WTC11 (cell line): Measurements from ENCODE around the gene NAAA. TPM values are rescaled to one million over a fixed set of nuclear protein-coding genes. Genes with fewer than 3 reads are reported as not detected.
"Not testable (repeated sequence)": the region's sequence is repeated elsewhere in the genome, so short reads cannot be mapped to it uniquely, and the experiment has no call there.

Experiments
- ATAC-seq: fragments of 200-7000 bp; cut with Tn5 transposase; 2 replicates; pipeline ENCODE4 v1.10.0; 2021; ENCODE audit warnings: mild to moderate bottlenecking, moderate library complexity
- CTCF ChIA-PET: fragments of 300-600 bp; sonication (Branson Sonifier 250); formaldehyde crosslinking; loops from one replicate; lab custom pipeline; 2021; ENCODE audit warnings: antibody characterized with exemption; lab: Charles Lee
- POLR2A ChIA-PET: fragments of 350-600 bp; sonication (Branson Sonifier 250); formaldehyde crosslinking; loops from one replicate; lab custom pipeline; 2021; ENCODE audit warnings: antibody characterized with exemption; lab: Charles Lee
- DNase-seq: peaks from one replicate; pipeline ENCODE4 v3.0.0; 2021; ENCODE audit warnings: low spot score
- H3K27ac Mint-ChIP-seq: 2 replicates; pipeline ENCODE4 v1.8.0; 2021; ENCODE audit warnings: mixed read lengths
- H3K27me3 Mint-ChIP-seq: 2 replicates; pipeline ENCODE4 v1.8.0; 2021; ENCODE audit warnings: low read depth, mild to moderate bottlenecking, moderate library complexity, mixed read lengths
- H3K36me3 Mint-ChIP-seq: 2 replicates; pipeline ENCODE4 v1.8.0; 2021; ENCODE audit warnings: mixed read lengths
- H3K4me1 Mint-ChIP-seq: 2 replicates; pipeline ENCODE4 v1.8.0; 2022; ENCODE audit warnings: mixed read lengths
- H3K4me3 Mint-ChIP-seq: 2 replicates; pipeline ENCODE4 v1.8.0; 2021; ENCODE audit warnings: mild to moderate bottlenecking, moderate library complexity, mixed read lengths
- H3K9me3 Mint-ChIP-seq: 2 replicates; pipeline ENCODE4 v1.8.0; 2021; ENCODE audit warnings: mixed read lengths
- CBFB ChIP-seq: sonication (generic); formaldehyde crosslinking; IDR thresholded peaks from 2 replicates; pipeline ENCODE4 v1.8.1; 2022; ENCODE audit warnings: mild to moderate bottlenecking, low read depth, missing genetic modification reagents
- CREB1 ChIP-seq: sonication (generic); formaldehyde crosslinking; IDR thresholded peaks from 2 replicates; pipeline ENCODE4 v1.8.0; 2023; ENCODE audit warnings: mild to moderate bottlenecking, missing genetic modification reagents
- ELF4 ChIP-seq: sonication (generic); formaldehyde crosslinking; IDR thresholded peaks from 2 replicates; pipeline ENCODE4 v1.8.1; 2022; ENCODE audit warnings: low read depth, mild to moderate bottlenecking, moderate library complexity, missing genetic modification reagents
- ESRRA ChIP-seq: sonication (generic); formaldehyde crosslinking; IDR thresholded peaks from 2 replicates; pipeline ENCODE4 v1.8.1; 2022; ENCODE audit warnings: mild to moderate bottlenecking, missing genetic modification reagents, borderline replicate concordance
- FOXK1 ChIP-seq: sonication (generic); formaldehyde crosslinking; IDR thresholded peaks from 2 replicates; pipeline ENCODE4 v1.8.0; 2022; ENCODE audit warnings: mild to moderate bottlenecking, moderate library complexity, missing genetic modification reagents
- GABPB1 ChIP-seq: sonication (generic); formaldehyde crosslinking; IDR thresholded peaks from 2 replicates; pipeline ENCODE4 v1.8.1; 2023; ENCODE audit warnings: mild to moderate bottlenecking, missing genetic modification reagents
- GRHL2 ChIP-seq: fragments of 250-450 bp; sonication (Bioruptor Pico); IDR thresholded peaks from 2 replicates; pipeline ENCODE4 v1.8.0; 2022; ENCODE audit warnings: mild to moderate bottlenecking, moderate library complexity; ENCODE audit not compliant: insufficient replicate concordance, severe bottlenecking
- JAZF1 ChIP-seq: fragments of 250-450 bp; sonication (Bioruptor Pico); IDR thresholded peaks from 2 replicates; pipeline ENCODE4 v1.9.0; 2021; ENCODE audit warnings: moderate library complexity, mild to moderate bottlenecking, inconsistent platforms
- MAX ChIP-seq: sonication (generic); formaldehyde crosslinking; IDR thresholded peaks from 2 replicates; pipeline ENCODE4 v1.8.0; 2022; ENCODE audit warnings: mild to moderate bottlenecking, missing genetic modification reagents
- NR2C2 ChIP-seq: sonication (generic); formaldehyde crosslinking; IDR thresholded peaks from 2 replicates; pipeline ENCODE4 v1.8.0; 2022; ENCODE audit warnings: mild to moderate bottlenecking, missing genetic modification reagents
- NR3C1 ChIP-seq: sonication (generic); formaldehyde crosslinking; conservative IDR thresholded peaks from 2 replicates; pipeline ENCODE4 v1.8.1; 2023; ENCODE audit warnings: low read depth, mild to moderate bottlenecking, missing genetic modification reagents
- SOX15 ChIP-seq: fragments of 250-450 bp; sonication (Bioruptor Pico); IDR thresholded peaks from 2 replicates; pipeline ENCODE4 v1.9.0; 2021; ENCODE audit warnings: mild to moderate bottlenecking
- TCF7 ChIP-seq: sonication (generic); formaldehyde crosslinking; IDR thresholded peaks from 2 replicates; pipeline ENCODE4 v1.8.0; 2022; ENCODE audit warnings: mild to moderate bottlenecking, low read depth, missing genetic modification reagents, moderate library complexity
- ZNF121 ChIP-seq: sonication (generic); formaldehyde crosslinking; IDR thresholded peaks from 2 replicates; pipeline ENCODE4 v1.8.0; 2023; ENCODE audit warnings: missing genetic modification reagents
- ZNF219 ChIP-seq: sonication (generic); formaldehyde crosslinking; IDR thresholded peaks from 2 replicates; pipeline ENCODE4 v1.8.0; 2023; ENCODE audit warnings: missing genetic modification reagents, mild to moderate bottlenecking, borderline replicate concordance
- ZNF232 ChIP-seq: sonication (generic); formaldehyde crosslinking; IDR thresholded peaks from 2 replicates; pipeline ENCODE4 v1.8.0; 2022; ENCODE audit warnings: mild to moderate bottlenecking, missing genetic modification reagents
- ZNF317 ChIP-seq: sonication (generic); formaldehyde crosslinking; IDR thresholded peaks from 2 replicates; pipeline ENCODE4 v1.8.1; 2023; ENCODE audit warnings: low read depth, mild to moderate bottlenecking, moderate library complexity, missing genetic modification reagents, borderline replicate concordance
- total RNA-seq: library from RNA; stranded (reverse); gene quantifications from 3 replicates; pipeline ENCODE4 v1.2.3, GENCODE V29; 2021
- TF ChIP-seq, protein P1 (sequence below): sonication (generic); formaldehyde crosslinking; IDR thresholded peaks from 2 replicates; pipeline ENCODE4 v1.8.1; 2022; ENCODE audit warnings: mild to moderate bottlenecking, moderate library complexity, missing genetic modification reagents
- TF ChIP-seq, protein P2 (sequence below): sonication (generic); formaldehyde crosslinking; IDR thresholded peaks from 2 replicates; pipeline ENCODE4 v1.8.0; 2022; ENCODE audit warnings: mild to moderate bottlenecking, missing genetic modification reagents

The NAAA gene
- total RNA-seq, 1 experiment from 2014 or later, result 7.1 TPM

GRCh38 chr4:75930152-75930551 is 10.7 kb downstream of the NAAA start (continued):
- TF ChIP-seq SOX15 (CRISPR knock-in tag), result no peak
- no peak for TF ChIP-seq CBFB (CRISPR knock-in tag)
- TF ChIP-seq FOXK1 (CRISPR knock-in tag), result no peak
- no peak for TF ChIP-seq ZNF317 (CRISPR knock-in tag)
- TF ChIP-seq, protein P1, sequence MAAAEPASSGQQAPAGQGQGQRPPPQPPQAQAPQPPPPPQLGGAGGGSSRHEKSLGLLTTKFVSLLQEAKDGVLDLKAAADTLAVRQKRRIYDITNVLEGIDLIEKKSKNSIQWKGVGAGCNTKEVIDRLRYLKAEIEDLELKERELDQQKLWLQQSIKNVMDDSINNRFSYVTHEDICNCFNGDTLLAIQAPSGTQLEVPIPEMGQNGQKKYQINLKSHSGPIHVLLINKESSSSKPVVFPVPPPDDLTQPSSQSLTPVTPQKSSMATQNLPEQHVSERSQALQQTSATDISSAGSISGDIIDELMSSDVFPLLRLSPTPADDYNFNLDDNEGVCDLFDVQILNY, result no peak
- TF ChIP-seq NR2C2 (CRISPR knock-in tag), result no peak
- TF ChIP-seq MAX (CRISPR knock-in tag), result no peak
- TF ChIP-seq GABPB1 (CRISPR knock-in tag), result no peak
- no peak for TF ChIP-seq TCF7 (CRISPR knock-in tag)

DNA sequence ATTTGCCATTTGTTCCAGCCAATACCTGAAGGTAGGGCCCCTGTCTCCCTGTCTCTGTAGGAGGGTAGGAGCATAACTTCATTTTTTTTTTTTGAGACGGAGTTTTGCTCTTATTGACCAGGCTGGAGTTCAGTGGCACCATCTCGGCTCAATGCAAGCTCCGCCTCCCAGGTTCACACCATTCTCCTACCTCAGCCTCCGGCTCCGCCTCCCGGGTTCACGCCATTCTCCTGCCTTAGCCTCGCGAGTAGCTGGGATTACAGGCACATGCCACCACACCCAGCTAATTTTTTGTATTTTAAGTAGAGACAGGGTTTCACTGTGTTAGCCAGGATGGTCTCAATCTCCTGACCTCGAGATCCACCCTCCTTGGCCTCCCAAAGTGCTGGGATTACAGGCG is 15.9 kb downstream of the NAAA start:
- Mint-ChIP-seq H3K4me1 (peaks cover 31% of the 10 kb centered on the region), H3K27ac (0 out of 2 replicates have a peak overlapping the region, but pooled peaks have one; percentile 30), H3K36me3 (peaks cover 17% of the 10 kb centered on the region)
- peak; percentile 45; the same call in 1 of the 2 replicates for TF ChIP-seq MAX (CRISPR knock-in tag)
- H3K9me3 Mint-ChIP-seq, POLR2A ChIA-PET, H3K4me3 Mint-ChIP-seq, H3K27me3 Mint-ChIP-seq: not testable (repeated sequence)
- ATAC-seq (peak; percentile 77), DNase-seq (peak; percentile 53)
- CTCF ChIA-PET, result interaction anchor here (0.8 to 3.3 kb wide), 2 partner anchors 9 to 29 kb away, joined by 4 to 18 read pairs; no protein-coding TSS in a partner anchor

DNA sequence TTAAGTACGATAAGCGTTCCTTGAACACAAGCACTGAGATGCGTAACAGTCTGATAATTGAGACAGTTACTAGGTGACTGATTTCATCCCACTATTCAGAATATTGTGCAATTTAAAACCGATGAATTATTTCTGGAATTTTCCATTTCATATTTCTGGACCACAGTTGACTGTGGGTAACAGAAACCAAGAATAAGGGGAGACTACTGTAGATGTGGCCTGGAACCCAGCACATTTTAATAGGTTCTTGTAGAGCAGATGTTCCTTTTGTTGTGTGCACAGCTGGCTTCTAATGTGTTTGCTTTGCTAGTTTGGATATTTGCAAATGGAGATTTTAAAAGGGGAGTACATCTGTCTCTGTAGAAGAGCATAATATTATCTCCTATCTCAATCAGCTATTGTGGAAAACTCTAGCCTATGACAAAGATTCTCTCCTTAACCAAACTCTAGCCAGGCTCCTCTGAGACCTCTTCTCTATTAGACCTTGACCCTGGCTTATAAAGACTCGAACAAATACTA is 16.4 kb downstream of the NAAA start:
- H3K27ac Mint-ChIP-seq, result peak overlapping the region; percentile 58; the same call in 1 of the 2 replicates
- CTCF ChIA-PET, result interaction anchor here (0.8 to 3.3 kb wide), 4 partner anchors 8 to 29 kb away, joined by 3 to 18 read pairs (median 4); no protein-coding TSS in a partner anchor

GRCh38 chr4:75922588-75922987 is 18.2 kb downstream of the NAAA start:
- Mint-ChIP-seq H3K36me3 (peaks cover 21% of the 10 kb centered on the region), H3K27ac (no peak overlapping the region; the same call in 1 of the 2 replicates), H3K4me3 (no peak overlapping the region)

More for the DNA sequence above, 16.4 kb downstream of the NAAA start:
- POLR2A ChIA-PET, result no interaction called here
- peaks cover 21% of the 10 kb centered on the region for H3K36me3 Mint-ChIP-seq
- no peak for DNase-seq
- no peaks in the 10 kb centered on the region for H3K27me3 Mint-ChIP-seq
- ATAC-seq, result peak; percentile 19
- H3K9me3 Mint-ChIP-seq, result peaks cover 9% of the 10 kb centered on the region
- H3K4me1 Mint-ChIP-seq, result peaks cover 31% of the 10 kb centered on the region
- H3K4me3 Mint-ChIP-seq, result no peak overlapping the region
- TF ChIP-seq CREB1 (CRISPR knock-in tag) (no peak), ZNF232 (CRISPR knock-in tag) (no peak), ZNF121 (no peak), ESRRA (CRISPR knock-in tag) (no peak)

GRCh38 chr4:75921910-75922309 is 18.9 kb downstream of the NAAA start:
- Mint-ChIP-seq H3K4me1 (peaks cover 31% of the 10 kb centered on the region), H3K27ac (no peak overlapping the region), H3K9me3 (peaks cover 9% of the 10 kb centered on the region), H3K36me3 (peaks cover 21% of the 10 kb centered on the region), H3K4me3 (no peak overlapping the region), H3K27me3 (no peaks in the 10 kb centered on the region)
- POLR2A ChIA-PET, result no interaction called here
- TF ChIP-seq GRHL2, result no peak
- no peak for TF ChIP-seq ELF4 (CRISPR knock-in tag)
- TF ChIP-seq, protein P2, sequence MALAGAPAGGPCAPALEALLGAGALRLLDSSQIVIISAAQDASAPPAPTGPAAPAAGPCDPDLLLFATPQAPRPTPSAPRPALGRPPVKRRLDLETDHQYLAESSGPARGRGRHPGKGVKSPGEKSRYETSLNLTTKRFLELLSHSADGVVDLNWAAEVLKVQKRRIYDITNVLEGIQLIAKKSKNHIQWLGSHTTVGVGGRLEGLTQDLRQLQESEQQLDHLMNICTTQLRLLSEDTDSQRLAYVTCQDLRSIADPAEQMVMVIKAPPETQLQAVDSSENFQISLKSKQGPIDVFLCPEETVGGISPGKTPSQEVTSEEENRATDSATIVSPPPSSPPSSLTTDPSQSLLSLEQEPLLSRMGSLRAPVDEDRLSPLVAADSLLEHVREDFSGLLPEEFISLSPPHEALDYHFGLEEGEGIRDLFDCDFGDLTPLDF, result no peak
- TF ChIP-seq NR3C1 (CRISPR knock-in tag), result no peak
- TF ChIP-seq SOX15 (CRISPR knock-in tag), result no peak
- no peak for TF ChIP-seq ZNF219 (CRISPR knock-in tag)
- DNase-seq, result no peak
- CTCF ChIA-PET, result no interaction called here
- ATAC-seq, result no peak

More at GRCh38 chr4:75922588-75922987, 18.2 kb downstream of the NAAA start:
- TF ChIP-seq JAZF1 (CRISPR knock-in tag), result no peak
- ChIA-PET CTCF (no interaction called here), POLR2A (no interaction called here)
- Mint-ChIP-seq H3K4me1 (peaks cover 31% of the 10 kb centered on the region), H3K27me3 (no peaks in the 10 kb centered on the region), H3K9me3 (peaks cover 9% of the 10 kb centered on the region)
- DNase-seq (no peak), ATAC-seq (no peak)
